WTC11 (cell line): Measurements from ENCODE around the gene C16orf46.

Experiments used
- ATF6 ChIP-seq: sonication (generic); formaldehyde crosslinking; IDR thresholded peaks from 2 replicates; pipeline ENCODE4 v1.8.1; 2023; ENCODE audit warnings: mild to moderate bottlenecking, missing genetic modification reagents
- CTCF ChIP-seq: fragments of 200-600 bp; IDR thresholded peaks from 2 replicates; pipeline ENCODE4 v1.8.0; 2022; ENCODE audit warnings: antibody characterized with exemption
- OVOL2 ChIP-seq: fragments of 250-450 bp; sonication (Bioruptor Pico); IDR thresholded peaks from 2 replicates; pipeline ENCODE4 v1.9.0; 2021; ENCODE audit warnings: mild to moderate bottlenecking, borderline replicate concordance
- PREB ChIP-seq: sonication (generic); formaldehyde crosslinking; IDR thresholded peaks from 2 replicates; pipeline ENCODE4 v1.8.1; 2022; ENCODE audit warnings: mild to moderate bottlenecking, missing genetic modification reagents, moderate library complexity, borderline replicate concordance
- ZNF512 ChIP-seq: sonication (generic); formaldehyde crosslinking; IDR thresholded peaks from 2 replicates; pipeline ENCODE4 v1.8.1; 2022; ENCODE audit warnings: missing genetic modification reagents, borderline replicate concordance

- TF ChIP-seq CTCF (no peak), ATF6 (CRISPR knock-in tag) (no peak), OVOL2 (CRISPR knock-in tag) (no peak), ZNF512 (no peak), PREB (CRISPR knock-in tag) (no peak)
These were observed 3.3 kb downstream of the C16orf46 start for GRCh38 chr16:81073560-81074330.
